Stimulated activated CD4-positive, alpha-beta T cell treated with anti-CD3 and anti-CD28 coated beads, Interleukin-4, amount 100 ng/mL, for 48 hours (primary cell): Measurements from ENCODE around the gene ACOT11.

Source experiments
- DNase-seq, 2 donors: peaks; one replicate each; pipeline ENCODE4 v3.0.0-alpha.2; 2020; ENCODE audit warnings: low read depth in 2 of 2

The ACOT11 gene

DNA sequence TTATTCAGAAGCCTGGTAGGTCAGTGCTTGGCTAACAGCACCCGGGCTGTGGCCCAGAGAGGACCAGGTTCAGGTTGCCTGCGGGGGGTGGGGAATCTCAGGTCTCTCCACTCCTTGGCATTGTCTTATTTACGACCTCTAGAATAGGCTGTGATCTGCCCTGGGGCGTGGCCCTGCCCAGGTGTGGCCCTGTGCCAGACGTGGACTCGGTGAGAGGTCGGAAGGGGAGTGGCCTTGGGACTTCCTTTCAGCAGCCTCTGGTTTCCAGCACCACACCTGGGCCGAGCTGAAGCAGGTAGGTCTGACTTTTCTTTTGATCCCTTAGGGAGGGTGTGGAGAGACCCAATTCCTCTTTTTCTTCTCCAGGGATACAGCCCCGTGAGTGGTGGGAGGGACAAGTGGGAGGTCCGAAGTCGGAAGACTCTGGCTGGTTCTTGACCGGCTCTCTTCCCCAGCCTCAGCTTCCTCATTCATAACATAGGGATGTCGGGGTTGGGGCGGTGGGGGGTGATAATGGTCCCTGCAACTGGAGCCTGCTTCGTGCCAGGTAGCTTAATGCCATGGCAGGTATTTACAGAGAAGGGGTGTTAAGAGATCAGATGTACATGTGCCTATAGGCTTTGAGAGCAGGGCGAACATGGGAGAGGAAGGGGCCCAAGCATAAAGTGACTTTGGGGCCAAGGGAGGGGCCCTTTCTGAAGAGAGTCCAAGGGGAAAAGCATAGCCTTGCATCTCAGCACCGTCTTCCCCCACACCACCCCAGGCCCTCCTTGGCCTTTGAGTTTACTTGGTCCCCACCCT is 16.5 kb downstream of the ACOT11 start:
- no peak for DNase-seq

DNA sequence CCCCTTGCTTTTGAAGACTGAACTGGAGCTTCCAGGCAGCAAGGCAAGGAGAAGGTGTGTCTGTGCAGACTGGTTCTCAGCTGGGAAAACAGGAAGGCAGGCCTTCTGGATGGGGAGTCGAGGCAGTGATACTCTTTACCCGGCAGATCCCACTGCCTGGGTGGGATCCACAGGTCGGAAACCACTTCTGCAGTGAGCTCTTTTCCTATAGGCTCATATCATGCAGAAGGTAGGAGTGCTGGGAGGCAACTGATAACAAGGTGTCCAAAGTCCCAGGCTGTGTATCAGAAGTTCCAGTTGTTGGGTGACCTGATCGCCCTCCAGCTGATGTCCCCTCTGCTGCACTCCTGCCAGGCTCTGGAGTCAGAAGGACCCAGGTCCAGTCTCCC is 17.1 kb downstream of the ACOT11 start:
- no peak for DNase-seq

DNA sequence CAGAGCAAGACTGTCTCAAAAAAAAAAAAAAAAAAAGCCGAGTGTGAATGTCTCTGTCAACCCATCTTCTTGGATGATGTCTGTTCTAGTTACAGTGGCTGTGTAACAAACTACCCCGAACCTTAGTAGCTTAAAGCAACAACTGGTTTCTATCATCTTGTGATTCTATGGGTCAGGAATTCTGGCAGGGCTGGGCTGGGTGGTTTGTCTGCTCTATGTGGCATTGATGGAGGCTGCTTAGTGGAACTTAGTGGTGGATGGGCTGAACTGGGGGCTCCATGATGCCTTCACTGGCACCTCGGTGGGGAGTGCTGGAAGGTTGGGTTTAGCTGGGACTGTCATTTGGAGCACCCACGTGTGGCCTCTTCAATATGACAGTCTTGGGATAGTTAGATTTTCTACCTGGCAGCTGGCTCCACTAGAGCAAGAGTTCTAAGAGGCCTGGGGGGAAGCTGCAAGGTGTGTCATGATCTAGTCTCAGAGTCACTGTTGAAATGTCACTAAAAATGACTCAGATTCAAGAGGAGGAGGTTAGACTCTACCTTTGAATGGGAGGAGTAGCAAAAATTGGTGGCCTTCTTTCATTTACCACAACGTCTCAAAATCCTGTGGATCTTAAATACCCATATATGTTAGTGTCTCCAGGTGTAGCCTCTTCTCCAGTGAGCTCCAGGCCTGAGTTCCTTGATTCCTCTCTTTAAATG is 18.6 kb downstream of the ACOT11 start:
- DNase-seq: no peak

DNA sequence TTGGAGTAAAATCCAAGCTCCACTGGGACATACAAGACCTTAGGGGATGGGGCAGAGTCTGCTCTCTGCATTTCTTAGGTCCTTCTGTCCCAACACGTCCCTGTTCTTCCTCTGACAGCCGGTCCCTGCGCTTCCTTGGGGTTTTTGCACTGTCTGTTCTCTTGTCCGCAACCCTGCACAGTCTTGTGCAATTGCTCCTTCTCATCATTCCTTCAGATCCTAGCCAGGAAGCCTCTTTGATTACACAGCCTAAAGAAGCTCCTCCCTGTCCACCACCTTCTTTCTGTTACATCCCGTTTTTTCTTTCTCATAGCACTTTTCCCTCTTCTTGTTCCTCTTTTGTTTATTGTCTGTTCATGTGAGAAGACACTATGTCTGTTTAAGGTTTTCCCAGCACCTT is 19.9 kb downstream of the ACOT11 start:
- DNase-seq: no peak

DNA sequence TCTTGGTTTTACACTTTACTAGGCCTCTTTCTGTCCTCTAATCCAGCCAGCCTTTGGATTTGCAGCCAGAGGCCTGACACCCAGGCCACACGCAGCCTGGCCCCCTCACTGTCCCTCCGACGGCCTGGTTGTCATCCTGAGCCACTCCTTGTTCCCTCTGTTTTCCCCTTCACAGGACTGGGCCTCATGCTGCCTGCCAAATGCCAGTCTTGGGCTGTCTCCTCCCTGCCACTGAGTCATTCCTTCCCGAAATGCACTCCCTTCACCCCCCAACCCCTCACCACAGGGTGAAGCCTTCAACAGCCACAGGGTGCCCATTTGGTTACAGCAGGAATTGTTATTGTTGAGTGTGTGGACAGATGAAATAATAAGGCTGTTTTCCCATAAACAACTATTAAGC is 21.3 kb downstream of the ACOT11 start:
- no peak for DNase-seq

DNA sequence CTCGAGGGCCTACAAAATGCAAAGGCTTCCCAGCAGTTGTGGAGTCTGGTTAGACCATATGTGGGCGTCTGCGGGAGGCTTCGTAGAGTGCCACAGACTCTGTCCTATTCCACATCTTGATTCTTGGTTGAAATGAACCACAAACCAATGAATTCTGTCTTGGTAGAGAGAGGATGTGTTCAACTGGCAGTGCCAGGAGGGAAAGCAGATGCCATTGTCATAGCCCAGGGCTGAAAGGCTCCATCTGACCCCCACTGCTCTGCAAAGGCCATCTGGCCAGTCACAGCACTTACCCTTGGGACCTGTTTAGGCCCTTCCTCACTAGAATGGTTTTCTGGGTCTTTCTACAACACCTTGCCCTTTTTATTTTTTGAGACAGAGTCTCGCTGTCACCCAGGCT is 22.1 kb downstream of the ACOT11 start:
- DNase-seq: no peak

DNA sequence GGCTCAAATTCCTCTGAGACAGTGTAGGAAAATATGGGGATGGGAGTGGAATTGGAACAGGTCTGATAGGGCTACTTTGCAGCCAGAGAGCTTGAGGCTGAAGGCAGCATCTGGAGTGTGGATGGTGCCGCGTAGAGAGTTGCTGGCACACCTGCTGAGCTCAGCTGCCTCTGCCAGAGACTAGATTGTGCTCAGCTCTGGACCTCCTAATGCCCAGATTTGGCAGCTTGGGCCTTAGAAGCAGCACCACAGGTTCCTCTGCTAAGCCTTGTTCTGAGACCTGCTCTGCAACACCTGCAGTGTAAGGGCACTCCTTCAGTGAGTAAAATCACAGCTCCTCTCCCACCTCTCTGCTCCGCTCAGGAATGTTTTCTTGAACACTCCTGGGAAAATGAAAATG is 23.3 kb downstream of the ACOT11 start:
- no peak for DNase-seq

DNA sequence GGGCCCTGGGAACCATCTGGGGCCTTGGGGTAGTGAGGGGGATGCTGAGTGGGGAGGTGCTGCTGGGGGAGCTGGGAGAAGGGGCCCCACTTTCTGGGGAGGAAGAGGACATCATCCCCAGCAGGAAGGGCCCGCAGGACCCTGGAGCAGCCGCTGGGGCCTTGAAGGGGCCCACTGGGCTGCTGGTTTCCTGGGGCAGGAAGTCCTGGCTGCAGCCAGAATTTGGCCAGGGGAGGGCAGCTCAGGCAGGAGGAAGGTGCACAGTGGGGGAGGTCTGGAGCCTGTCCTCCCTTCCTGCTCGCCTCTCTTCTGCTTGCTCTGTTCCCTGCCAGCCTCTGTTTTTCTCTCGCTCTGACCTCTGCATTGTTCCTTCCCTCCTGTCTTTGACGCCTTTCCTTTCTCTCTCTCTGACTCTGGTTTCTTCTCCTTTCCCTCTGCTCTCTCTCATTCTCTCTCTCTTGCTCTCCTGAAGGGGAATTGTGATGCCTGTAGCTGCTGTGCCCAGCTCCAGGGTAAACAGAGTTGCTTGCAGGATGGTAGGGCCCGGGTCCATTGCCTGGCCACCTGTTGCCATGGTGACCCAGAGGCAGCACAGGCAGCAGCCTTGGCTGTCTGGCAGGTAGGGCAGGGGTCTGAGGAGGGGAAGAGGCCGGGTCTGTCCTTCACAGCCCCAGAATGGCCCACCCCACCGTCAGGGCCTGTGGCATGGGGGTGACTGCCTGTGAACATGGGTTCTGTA is 23.9 kb downstream of the ACOT11 start:
- DNase-seq: no peak

DNA sequence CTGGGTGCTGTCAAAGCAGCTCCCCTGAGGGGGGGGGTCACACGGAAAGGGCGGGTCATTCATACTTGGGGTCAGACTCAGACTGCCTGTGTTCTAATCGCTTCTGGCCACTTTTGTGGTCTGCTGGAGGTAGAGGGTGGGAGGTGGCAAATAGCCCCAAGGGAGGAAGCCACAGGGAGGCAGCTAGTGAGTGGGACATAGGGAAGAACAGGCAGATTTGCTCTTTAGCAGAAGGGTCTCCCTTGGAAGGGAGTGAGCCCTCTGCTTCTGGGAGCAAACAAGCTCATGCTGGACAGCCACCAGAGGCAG is 24.5 kb downstream of the ACOT11 start:
- no peak for DNase-seq

DNA sequence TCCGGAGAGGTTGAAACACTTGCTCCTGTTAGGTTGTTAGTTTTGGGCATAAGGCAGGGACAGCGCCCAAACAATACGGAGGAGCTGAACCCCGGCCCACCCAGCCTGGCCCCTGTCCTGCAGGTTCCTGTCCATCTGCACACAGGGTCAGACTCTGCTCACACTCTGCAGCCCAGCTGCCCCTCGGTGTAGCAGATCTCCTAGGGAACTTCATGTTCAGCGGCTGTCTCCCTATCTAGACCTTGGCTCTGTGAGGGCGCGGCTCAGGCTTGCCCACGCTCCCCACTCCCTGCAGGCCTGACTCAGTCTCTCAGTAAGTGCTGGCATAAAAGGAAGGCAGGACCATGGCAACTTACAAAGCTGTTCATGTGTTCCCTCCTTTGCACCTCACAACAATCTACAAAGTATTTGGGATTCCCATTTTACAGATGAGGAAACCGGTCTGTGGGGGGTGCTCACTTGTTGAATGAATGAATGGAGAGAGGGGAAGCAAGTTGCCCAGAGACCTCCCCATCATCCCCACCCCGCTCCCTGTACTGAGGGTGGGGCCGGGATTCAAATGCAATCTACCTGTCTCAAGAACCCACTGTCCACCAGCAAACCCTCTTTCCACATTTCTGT is 26.2 kb downstream of the ACOT11 start:
- no peak for DNase-seq

DNA sequence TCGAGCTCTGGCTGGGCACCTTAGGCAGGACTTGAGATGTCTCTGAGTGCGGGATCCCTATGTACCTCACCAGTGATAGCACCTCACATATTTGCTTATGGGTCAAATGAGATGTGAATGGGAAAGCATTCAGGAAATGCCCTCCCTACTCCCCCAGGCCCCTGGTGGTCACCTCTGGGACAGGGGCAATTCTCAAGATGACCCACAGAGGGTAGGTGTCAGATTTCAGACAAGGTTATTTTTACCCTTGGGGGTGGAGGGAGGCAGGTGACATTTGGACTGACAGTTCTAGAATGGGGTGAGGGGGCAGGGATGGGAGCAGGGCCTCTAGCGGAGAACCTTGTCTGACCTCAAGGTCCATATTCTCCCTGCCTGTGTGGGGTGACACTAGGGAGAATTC is 27.1 kb downstream of the ACOT11 start:
- no peak for DNase-seq

DNA sequence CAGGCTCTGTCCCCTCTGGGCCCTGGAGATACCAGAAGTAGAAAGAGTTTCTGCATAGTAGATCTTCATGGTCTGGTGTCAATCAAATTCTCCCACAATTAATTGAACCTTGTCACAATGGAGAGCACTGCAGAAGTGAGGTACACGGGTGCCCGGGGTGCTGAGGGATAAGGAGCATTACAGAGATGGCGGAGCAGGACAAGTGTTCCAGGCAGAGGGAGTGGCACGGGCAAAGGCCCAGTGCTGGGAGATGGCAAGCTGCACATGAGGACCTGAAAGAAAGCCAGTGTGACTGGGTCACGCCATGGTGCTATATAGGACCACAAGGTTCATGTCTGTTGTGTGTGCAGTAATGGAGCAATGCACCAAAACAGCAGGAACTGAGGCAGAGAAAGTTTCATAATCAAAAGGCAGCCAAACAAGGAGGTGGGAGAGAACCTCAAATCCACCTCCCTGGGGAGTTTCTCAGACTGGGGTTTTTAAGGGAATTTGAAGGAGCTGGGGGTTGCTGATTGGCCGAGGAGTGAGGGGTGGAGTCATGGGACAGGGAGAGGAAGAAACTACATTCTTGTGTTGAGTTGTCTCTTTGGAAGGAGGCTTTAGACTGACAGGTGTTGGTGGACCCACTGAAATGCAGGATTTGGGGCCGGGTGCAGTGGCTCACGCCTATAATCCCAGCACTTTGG is 27.7 kb downstream of the ACOT11 start:
- DNase-seq: no peak

DNA sequence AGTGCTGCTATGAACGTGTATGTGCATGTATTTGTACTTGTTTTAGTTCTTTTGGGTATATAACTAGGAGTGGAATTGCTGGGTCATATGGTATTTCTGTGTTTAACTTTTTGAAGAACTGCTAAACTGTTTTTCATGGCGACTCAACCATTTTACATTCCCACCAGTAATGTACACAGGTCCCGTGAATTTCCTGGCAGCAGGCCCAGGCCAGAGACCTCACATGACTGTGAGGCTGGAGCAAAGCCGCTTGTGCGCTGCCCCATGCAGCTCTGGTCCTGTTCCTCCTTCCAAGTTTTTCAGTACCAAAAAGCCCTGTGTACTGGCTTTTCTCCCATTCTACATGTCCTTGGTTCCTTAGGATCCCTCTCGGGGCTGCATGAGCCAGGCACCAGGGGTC is 29.6 kb downstream of the ACOT11 start:
- DNase-seq: no peak

DNA sequence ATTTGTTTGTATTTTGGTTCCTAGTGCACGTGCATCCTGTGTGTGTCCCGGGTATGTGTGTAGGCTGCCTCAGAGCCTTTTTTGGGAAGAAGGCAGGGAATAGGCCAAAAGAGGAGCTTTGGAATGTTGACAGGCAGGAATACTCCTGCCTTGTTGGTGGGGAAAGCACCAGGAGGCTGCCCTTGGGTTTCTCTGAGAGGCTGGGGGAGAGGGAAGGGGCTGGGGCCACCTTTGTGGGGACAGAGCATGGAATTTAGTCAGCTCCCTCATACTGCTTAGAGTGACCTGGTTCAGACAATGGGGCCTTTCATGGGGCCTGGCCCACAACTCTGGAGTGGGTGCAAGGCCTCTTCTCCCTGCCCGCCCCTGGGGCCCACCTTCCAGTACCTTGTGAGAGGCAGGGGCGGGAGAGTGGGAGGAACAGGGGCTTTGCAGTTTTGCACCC is 31.3 kb downstream of the ACOT11 start:
- no peak for DNase-seq

DNA sequence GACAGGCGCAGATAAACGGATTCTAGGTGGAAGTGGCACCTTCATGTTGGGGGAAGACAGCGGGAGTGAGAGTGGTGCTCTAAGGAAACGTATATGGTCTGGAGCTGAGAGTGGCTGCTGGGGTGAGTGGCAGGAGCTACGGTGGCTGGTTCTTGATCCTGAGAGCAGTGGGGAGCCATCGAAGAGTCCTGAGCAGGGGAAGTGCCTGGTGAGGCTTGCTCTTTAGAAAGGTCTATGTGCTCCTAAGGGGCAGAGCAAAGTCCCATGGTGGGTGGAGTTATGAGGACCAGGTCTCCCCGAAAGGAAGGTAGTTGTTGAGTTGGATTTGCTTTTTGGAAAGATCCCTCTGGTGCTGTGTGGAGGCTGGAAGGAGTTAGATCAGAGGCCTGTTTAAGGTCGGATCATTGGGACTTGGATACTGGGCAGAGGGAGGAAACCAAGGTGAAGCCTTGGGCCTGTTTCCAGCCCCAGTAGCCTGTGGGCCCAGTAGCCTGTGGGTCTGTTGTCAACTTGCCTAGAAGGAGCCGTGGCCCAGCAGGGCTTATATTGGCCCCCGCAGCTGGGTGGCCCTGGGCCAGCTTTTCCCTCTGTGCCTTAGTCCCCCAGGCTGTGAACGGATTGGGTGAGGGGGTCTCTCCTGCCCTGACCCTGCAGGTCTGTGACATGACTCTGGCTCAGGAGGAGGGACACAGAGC is 33.0 kb downstream of the ACOT11 start:
- DNase-seq: no peak

DNA sequence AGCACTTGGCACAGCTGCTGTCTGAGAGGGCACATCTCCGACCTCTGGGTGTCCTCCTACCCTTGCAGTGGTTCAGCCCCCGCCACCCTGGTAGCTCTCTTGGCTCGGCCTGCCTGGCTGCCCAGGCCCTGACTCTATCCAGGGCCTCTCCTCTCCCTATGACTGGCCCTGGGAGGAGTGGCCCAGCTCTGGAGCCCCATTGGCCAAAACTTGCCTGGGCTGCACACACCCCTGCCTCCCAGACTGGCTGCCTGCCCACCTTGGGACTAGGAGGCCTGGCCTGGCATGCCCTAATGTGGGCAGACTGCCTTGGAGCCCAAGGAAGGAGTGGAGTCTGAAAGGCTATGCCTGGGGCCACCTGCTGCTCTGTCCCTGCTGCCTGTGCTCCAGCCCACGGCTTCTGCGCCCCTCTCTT is 33.6 kb downstream of the ACOT11 start:
- DNase-seq: no peak

DNA sequence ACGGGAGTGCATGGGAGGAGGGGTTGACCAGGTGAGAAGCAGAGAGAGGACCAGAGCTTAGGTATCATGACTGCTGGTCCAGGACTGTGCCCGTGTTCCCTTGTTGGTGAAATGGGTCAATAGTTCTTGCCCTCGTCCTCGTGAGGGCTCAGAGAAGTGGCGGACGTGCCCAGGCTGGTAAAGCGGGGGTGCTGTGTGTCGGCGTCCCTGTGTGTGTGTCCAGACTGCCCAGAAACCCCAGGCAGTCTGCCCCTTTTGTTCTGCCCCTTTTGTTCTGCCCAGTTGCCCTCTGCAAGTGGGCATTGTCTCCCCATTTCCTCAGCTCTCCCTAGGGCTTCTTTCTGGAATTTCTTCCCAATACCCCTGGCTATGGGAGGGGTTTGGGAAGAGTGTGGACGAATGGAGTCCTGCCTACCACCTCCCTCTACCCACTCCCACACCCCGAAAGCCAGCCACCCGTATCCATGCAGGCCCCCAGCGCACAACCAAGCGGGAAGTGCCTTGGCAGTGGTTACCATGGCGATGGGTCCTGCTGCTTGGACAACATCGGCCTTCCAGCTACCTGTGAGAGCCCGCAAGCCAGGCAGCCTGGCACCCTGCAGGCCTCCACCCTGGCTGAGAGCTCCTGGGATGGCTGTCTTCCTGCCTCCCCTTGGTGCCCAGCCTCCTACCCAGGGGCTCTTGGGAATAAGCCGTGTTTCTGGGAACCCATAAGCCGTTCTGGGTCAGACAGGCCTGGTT is 34.7 kb downstream of the ACOT11 start:
- no peak for DNase-seq

DNA sequence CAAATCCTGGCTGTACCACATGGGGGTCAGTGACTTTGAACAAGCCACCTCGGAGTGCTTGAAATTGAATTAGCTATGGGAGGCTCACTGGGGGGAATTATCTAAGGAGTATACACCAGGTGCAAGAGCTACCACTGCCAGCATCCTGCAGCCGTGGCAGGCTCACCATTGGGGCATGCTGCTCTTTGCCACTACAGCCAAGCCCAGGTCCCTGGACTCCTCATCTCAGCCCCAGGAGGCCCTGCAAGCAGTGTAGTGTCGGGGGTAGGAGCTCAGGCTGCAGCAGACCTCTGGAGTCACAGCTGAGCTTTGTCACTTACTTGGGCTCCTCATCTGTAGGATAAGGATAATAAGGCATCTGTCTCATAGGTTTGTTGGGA is 35.3 kb downstream of the ACOT11 start:
- DNase-seq: no peak

DNA sequence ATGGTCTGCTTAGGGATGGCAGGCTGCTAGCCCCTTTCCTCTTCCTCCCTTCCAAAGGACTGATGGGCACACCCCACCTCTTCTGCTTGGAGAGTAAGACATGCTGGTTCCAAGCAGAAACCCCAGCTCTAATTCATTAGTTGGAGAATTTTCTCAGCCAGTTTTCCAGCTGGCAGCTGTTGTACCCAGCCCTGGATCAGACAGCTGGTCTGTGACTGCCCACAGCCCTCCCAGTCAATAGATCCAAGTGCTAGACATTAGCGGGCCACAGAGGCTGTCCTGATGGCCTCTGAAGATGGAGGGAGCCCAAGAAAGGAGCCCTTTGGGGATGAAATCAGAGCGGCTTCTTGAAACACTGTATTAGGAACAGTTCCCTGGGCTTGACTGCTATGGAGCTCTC is 35.8 kb downstream of the ACOT11 start:
- no peak for DNase-seq

DNA sequence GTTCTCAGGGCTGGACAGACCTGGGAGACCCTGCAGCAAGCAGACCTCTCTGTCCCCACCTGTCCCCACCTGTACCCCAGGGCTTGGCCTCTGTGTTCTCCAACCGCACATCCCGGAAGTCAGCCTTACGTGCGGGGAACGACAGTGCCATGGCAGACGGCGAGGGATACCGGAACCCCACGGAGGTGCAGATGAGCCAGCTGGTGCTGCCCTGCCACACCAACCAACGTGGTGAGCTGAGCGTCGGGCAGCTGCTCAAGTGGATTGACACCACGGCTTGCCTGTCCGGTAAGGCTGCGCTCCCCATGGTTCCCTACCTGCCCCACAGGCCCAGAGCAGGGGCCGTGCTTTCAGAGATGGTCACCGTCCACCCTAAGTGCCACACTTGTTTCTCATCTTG is 36.5 kb downstream of the ACOT11 start:
- DNase-seq: no peak
